ENCODE data around the gene CCDC178.
"Not testable (repeated sequence)": the region's sequence is repeated elsewhere in the genome, so short reads cannot be mapped to it uniquely, and the experiment has no call there.

CCDC178 gene

GRCh38 chr18:32975501-32975900, 465.0 kb downstream of the CCDC178 start:
- Histone ChIP-seq H3K27me3 (ENCODE audit: control insufficient read depth, insufficient read depth, low read length, poor library complexity, severe bottlenecking) (no peaks in the 10 kb centered on the region), H3K9me3 (ENCODE audit: control insufficient read depth, low read length) (no peaks in the 10 kb centered on the region), H3K4me3 (ENCODE audit: insufficient read depth, low read depth, low read length) (no peak overlapping the region), H3K27ac (ENCODE audit: insufficient read depth, low read depth, low read length, poor library complexity, severe bottlenecking) (no peak overlapping the region), H3K4me1 (ENCODE audit: control insufficient read depth, insufficient read depth, low read length) (no peaks in the 10 kb centered on the region), H3K36me3 (ENCODE audit: control insufficient read depth, insufficient read depth, low read length) (no peaks in the 10 kb centered on the region)

GRCh38 chr18:32975163-32975436, 465.4 kb downstream of the CCDC178 start:
- Histone ChIP-seq H3K27ac (ENCODE audit: insufficient read depth, low read depth, low read length, poor library complexity, severe bottlenecking) (no peak overlapping the region), H3K36me3 (ENCODE audit: control insufficient read depth, insufficient read depth, low read length) (no peaks in the 10 kb centered on the region), H3K9me3 (ENCODE audit: control insufficient read depth, low read length) (no peaks in the 10 kb centered on the region), H3K4me1 (ENCODE audit: control insufficient read depth, insufficient read depth, low read length) (no peaks in the 10 kb centered on the region), H3K4me3 (ENCODE audit: insufficient read depth, low read depth, low read length) (no peak overlapping the region), H3K27me3 (ENCODE audit: control insufficient read depth, insufficient read depth, low read length, poor library complexity, severe bottlenecking) (no peaks in the 10 kb centered on the region)
- 100% methylated on average over 1 of the region's 1 CpG; no CpG with 5 or more reads in 1 of the 2 experiments for WGBS, 2 experiments

- no peak overlapping the region for H3K27ac ChIP-seq (ENCODE audit: insufficient read depth, low read depth, low read length, poor library complexity, severe bottlenecking)
- H3K27me3 ChIP-seq (ENCODE audit: control insufficient read depth, insufficient read depth, low read length, poor library complexity, severe bottlenecking): no peaks in the 10 kb centered on the region
- WGBS, 2 experiments: 87% methylated on average over 3 to 4 of the region's 4 CpGs
- no peaks in the 10 kb centered on the region for H3K36me3 ChIP-seq (ENCODE audit: control insufficient read depth, insufficient read depth, low read length)
- no peaks in the 10 kb centered on the region for H3K4me1 ChIP-seq (ENCODE audit: control insufficient read depth, insufficient read depth, low read length)
- H3K4me3 ChIP-seq (ENCODE audit: insufficient read depth, low read depth, low read length): no peak overlapping the region
- H3K9me3 ChIP-seq (ENCODE audit: control insufficient read depth, low read length): no peaks in the 10 kb centered on the region
These were observed 465.9 kb downstream of the CCDC178 start for GRCh38 chr18:32974421-32975162.

GRCh38 chr18:32968248-32968647, 472.3 kb downstream of the CCDC178 start:
- H3K9me3 ChIP-seq (ENCODE audit: control insufficient read depth, low read length): no peaks in the 10 kb centered on the region
- no peaks in the 10 kb centered on the region for H3K36me3 ChIP-seq (ENCODE audit: control insufficient read depth, insufficient read depth, low read length)
- H3K27ac ChIP-seq (ENCODE audit: insufficient read depth, low read depth, low read length, poor library complexity, severe bottlenecking): no peak overlapping the region
- WGBS, 2 experiments: 100% methylated on average over 1 of the region's 2 CpGs
- H3K4me1 ChIP-seq (ENCODE audit: control insufficient read depth, insufficient read depth, low read length): no peaks in the 10 kb centered on the region
- no peak overlapping the region for H3K4me3 ChIP-seq (ENCODE audit: insufficient read depth, low read depth, low read length)
- no peaks in the 10 kb centered on the region for H3K27me3 ChIP-seq (ENCODE audit: control insufficient read depth, insufficient read depth, low read length, poor library complexity, severe bottlenecking)

- H3K9me3 ChIP-seq (ENCODE audit: control insufficient read depth, low read length): no peaks in the 10 kb centered on the region
- no peaks in the 10 kb centered on the region for H3K36me3 ChIP-seq (ENCODE audit: control insufficient read depth, insufficient read depth, low read length)
- H3K27ac ChIP-seq (ENCODE audit: insufficient read depth, low read depth, low read length, poor library complexity, severe bottlenecking): no peak overlapping the region
- H3K4me3 ChIP-seq (ENCODE audit: insufficient read depth, low read depth, low read length): no peak overlapping the region
- H3K27me3 ChIP-seq (ENCODE audit: control insufficient read depth, insufficient read depth, low read length, poor library complexity, severe bottlenecking): no peaks in the 10 kb centered on the region
- H3K4me1 ChIP-seq (ENCODE audit: control insufficient read depth, insufficient read depth, low read length): no peaks in the 10 kb centered on the region
These were observed 474.4 kb downstream of the CCDC178 start for GRCh38 chr18:32966141-32966540.

- Histone ChIP-seq H3K36me3 (ENCODE audit: control insufficient read depth, insufficient read depth, low read length) (no peaks in the 10 kb centered on the region), H3K4me3 (ENCODE audit: insufficient read depth, low read depth, low read length) (no peak overlapping the region), H3K9me3 (ENCODE audit: control insufficient read depth, low read length) (no peaks in the 10 kb centered on the region), H3K27me3 (ENCODE audit: control insufficient read depth, insufficient read depth, low read length, poor library complexity, severe bottlenecking) (no peaks in the 10 kb centered on the region), H3K4me1 (ENCODE audit: control insufficient read depth, insufficient read depth, low read length) (no peaks in the 10 kb centered on the region), H3K27ac (ENCODE audit: insufficient read depth, low read depth, low read length, poor library complexity, severe bottlenecking) (no peak overlapping the region)
- WGBS, 2 experiments: 93 to 95% methylated on average over 5 of the region's 5 CpGs
These were observed 479.0 kb downstream of the CCDC178 start for GRCh38 chr18:32961538-32961937.

- no peak overlapping the region for H3K27ac ChIP-seq (ENCODE audit: insufficient read depth, low read depth, low read length, poor library complexity, severe bottlenecking)
- 100% methylated on average over 1 of the region's 1 CpG; no CpG with 5 or more reads in 1 of the 2 experiments for WGBS, 2 experiments
- H3K36me3 ChIP-seq (ENCODE audit: control insufficient read depth, insufficient read depth, low read length): no peaks in the 10 kb centered on the region
- H3K9me3 ChIP-seq (ENCODE audit: control insufficient read depth, low read length): no peaks in the 10 kb centered on the region
- no peaks in the 10 kb centered on the region for H3K27me3 ChIP-seq (ENCODE audit: control insufficient read depth, insufficient read depth, low read length, poor library complexity, severe bottlenecking)
- H3K4me1 ChIP-seq (ENCODE audit: control insufficient read depth, insufficient read depth, low read length): no peaks in the 10 kb centered on the region
- H3K4me3 ChIP-seq (ENCODE audit: insufficient read depth, low read depth, low read length): no peak overlapping the region
These were observed 481.8 kb downstream of the CCDC178 start for GRCh38 chr18:32958746-32959145.

- H3K9me3 ChIP-seq (ENCODE audit: control insufficient read depth, low read length): no peaks in the 10 kb centered on the region
- H3K4me1 ChIP-seq (ENCODE audit: control insufficient read depth, insufficient read depth, low read length): no peaks in the 10 kb centered on the region
- H3K27ac ChIP-seq (ENCODE audit: insufficient read depth, low read depth, low read length, poor library complexity, severe bottlenecking): no peak overlapping the region
- 85 to 89% methylated on average over 2 to 3 of the region's 3 CpGs for WGBS, 2 experiments
- no peaks in the 10 kb centered on the region for H3K27me3 ChIP-seq (ENCODE audit: control insufficient read depth, insufficient read depth, low read length, poor library complexity, severe bottlenecking)
- no peak overlapping the region for H3K4me3 ChIP-seq (ENCODE audit: insufficient read depth, low read depth, low read length)
- no peaks in the 10 kb centered on the region for H3K36me3 ChIP-seq (ENCODE audit: control insufficient read depth, insufficient read depth, low read length)
These were observed 483.8 kb downstream of the CCDC178 start for GRCh38 chr18:32956591-32957315.

GRCh38 chr18:32952318-32952717, 488.2 kb downstream of the CCDC178 start:
- WGBS, 2 experiments: 90 to 96% methylated on average over 2 of the region's 2 CpGs
- H3K27me3 ChIP-seq (ENCODE audit: control insufficient read depth, insufficient read depth, low read length, poor library complexity, severe bottlenecking); H3K4me1 ChIP-seq (ENCODE audit: control insufficient read depth, insufficient read depth, low read length); H3K9me3 ChIP-seq (ENCODE audit: control insufficient read depth, low read length); H3K36me3 ChIP-seq (ENCODE audit: control insufficient read depth, insufficient read depth, low read length); H3K4me3 ChIP-seq (ENCODE audit: insufficient read depth, low read depth, low read length); H3K27ac ChIP-seq (ENCODE audit: insufficient read depth, low read depth, low read length, poor library complexity, severe bottlenecking): not testable (repeated sequence)

GRCh38 chr18:32937597-32937996, 502.9 kb downstream of the CCDC178 start:
- 80 to 84% methylated on average over 5 of the region's 5 CpGs for WGBS, 2 experiments
- H3K9me3 ChIP-seq (ENCODE audit: control insufficient read depth, low read length): no peaks in the 10 kb centered on the region
- H3K4me1 ChIP-seq (ENCODE audit: control insufficient read depth, insufficient read depth, low read length): no peaks in the 10 kb centered on the region
- no peaks in the 10 kb centered on the region for H3K36me3 ChIP-seq (ENCODE audit: control insufficient read depth, insufficient read depth, low read length)
- no peaks in the 10 kb centered on the region for H3K27me3 ChIP-seq (ENCODE audit: control insufficient read depth, insufficient read depth, low read length, poor library complexity, severe bottlenecking)
- H3K27ac ChIP-seq (ENCODE audit: insufficient read depth, low read depth, low read length, poor library complexity, severe bottlenecking): no peak overlapping the region
- H3K4me3 ChIP-seq (ENCODE audit: insufficient read depth, low read depth, low read length): no peak overlapping the region
